Naive thymus-derived CD8-positive, alpha-beta T cell (primary cell): ENCODE results near the gene MARK1. TPM values are rescaled to one million over a fixed set of nuclear protein-coding genes. Genes with fewer than 3 reads are reported as not detected.

Experiments
- ATAC-seq, 2 donors: fragments of 150-1000 bp; cut with Tn5 transposase in 1 of 2; sonication (Bioruptor Pico), chemical (Tn5 transposase) in 1 of 2; 1 replicate in 1 of 2; 2 replicates in 1 of 2; pipeline ENCODE4 v1.10.0; 2021; ENCODE audit warnings: mild to moderate bottlenecking in 2 of 2, moderate library complexity in 2 of 2
- POLR2A ChIA-PET: fragments of 350-600 bp; sonication (Branson Sonifier 250); formaldehyde crosslinking; loops from one replicate; lab custom pipeline; 2021; ENCODE audit warnings: antibody characterized with exemption; lab: Charles Lee
- DNase-seq, 10 donors: peaks; one replicate each; pipeline versions ENCODE4 v3.0.0 to v3.0.0-alpha.2; 2020 to 2022
- H3K27ac Mint-ChIP-seq, 10 donors: one replicate each; pipeline ENCODE4 v1.8.0; 2020 to 2022; ENCODE audit warnings: mild to moderate bottlenecking in 10 of 10, mixed read lengths in 10 of 10, moderate library complexity in 4 of 10, inconsistent platforms in 1 of 10
- H3K27me3 Mint-ChIP-seq, 5 donors: one replicate each; pipeline ENCODE4 v1.8.0; 2021 to 2022; ENCODE audit warnings: mixed read lengths in 5 of 5
- H3K36me3 Mint-ChIP-seq, 3 donors: one replicate each; pipeline ENCODE4 v1.8.0; 2020 to 2022; ENCODE audit warnings: mixed read lengths in 3 of 3, mild to moderate bottlenecking in 2 of 3, inconsistent platforms in 1 of 3
- H3K4me1 Mint-ChIP-seq, 4 donors: one replicate each; pipeline ENCODE4 v1.8.0; 2021 to 2022; ENCODE audit warnings: mixed read lengths in 4 of 4
- H3K4me3 Mint-ChIP-seq, 10 donors: one replicate each; pipeline ENCODE4 v1.8.0; 2020 to 2022; ENCODE audit warnings: mild to moderate bottlenecking in 10 of 10, mixed read lengths in 10 of 10, moderate library complexity in 6 of 10, inconsistent platforms in 1 of 10
- H3K9me3 Mint-ChIP-seq, 9 donors: one replicate each; pipeline ENCODE4 v1.8.0; 2020 to 2022; ENCODE audit warnings: mixed read lengths in 9 of 9, mild to moderate bottlenecking in 3 of 9, inconsistent platforms in 1 of 9, moderate library complexity in 1 of 9
- polyA plus RNA-seq, 3 donors: library from polyadenylated mRNA; unstranded; fragments of 300-500 nt; fragmentation: Illumina TruSeq; gene quantifications; one replicate each; pipeline ENCODE4 v1.2.3, GENCODE V29; 2021
- total RNA-seq, 8 experiments: library from RNA in 2 of 8; stranded (reverse) in 2 of 8; gene quantifications; one replicate each; pipeline ENCODE4 v1.2.3 and lab custom pipeline; 2021 to 2026

The MARK1 gene
- total and polyA plus RNA-seq, 5 experiments from 2014 or later: not detected

DNA sequence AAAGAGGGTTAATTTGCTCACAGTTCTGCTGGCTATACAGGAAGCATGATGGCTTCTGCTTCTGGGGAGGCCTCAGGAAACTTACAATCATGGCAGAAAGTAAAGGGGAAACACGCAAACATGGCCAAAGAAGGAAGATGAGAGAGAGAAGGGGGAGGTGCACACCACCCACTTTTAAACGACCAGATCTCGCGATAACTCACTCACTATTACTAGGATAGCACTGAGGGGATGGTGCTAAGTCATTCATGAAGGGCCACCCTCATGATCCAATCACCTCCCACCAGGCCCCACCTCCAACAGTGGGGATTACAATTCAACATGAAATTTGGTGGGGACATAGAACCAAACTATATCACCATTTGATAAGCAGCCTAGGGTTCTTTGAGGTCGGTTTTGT, 159.9 kb downstream of the MARK1 start:
- H3K36me3 Mint-ChIP-seq: no peaks in the 10 kb centered on the region
- peaks cover 9 to 28% (median 14%) of the 10 kb centered on the region in 5 donors for H3K27me3 Mint-ChIP-seq
- H3K4me1 Mint-ChIP-seq: peaks cover 2 to 9% (median 8%) of the 10 kb centered on the region in 4 donors
- no peaks in the 10 kb centered on the region for H3K9me3 Mint-ChIP-seq
- no peak overlapping the region for H3K4me3 Mint-ChIP-seq
- no peak for DNase-seq
- H3K27ac Mint-ChIP-seq: no peak overlapping the region
- ATAC-seq: no peak
- POLR2A ChIA-PET: no interaction called here

DNA sequence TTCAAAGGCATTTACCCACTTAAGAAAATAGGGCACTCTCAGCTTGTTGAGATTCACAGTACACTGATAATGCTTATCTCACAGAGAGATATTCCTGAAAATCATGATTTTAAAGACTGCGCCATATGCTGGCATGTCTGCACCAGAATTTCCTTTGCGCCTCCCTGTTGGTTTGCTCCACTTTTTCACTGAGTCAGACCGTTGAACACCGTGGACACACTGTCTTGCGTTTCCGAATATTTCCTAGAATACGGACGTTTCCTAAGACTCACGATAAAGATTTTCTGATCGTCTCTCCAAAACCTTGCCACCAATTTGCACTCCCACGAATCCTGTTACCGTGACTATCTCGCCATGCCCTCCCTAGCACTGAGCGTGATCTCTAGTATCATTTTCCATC, 161.7 kb downstream of the MARK1 start:
- Mint-ChIP-seq H3K27me3 (peaks cover 10 to 37% (median 19%) of the 10 kb centered on the region in 5 donors), H3K36me3 (no peaks in the 10 kb centered on the region), H3K4me1 (peaks cover 2 to 9% (median 8%) of the 10 kb centered on the region in 4 donors), H3K4me3 (peak overlapping the region; percentile 62 to 88 (median 79)), H3K9me3 (no peaks in the 10 kb centered on the region), H3K27ac (no peak overlapping the region)
- POLR2A ChIA-PET: no interaction called here
- DNase-seq (no peak), ATAC-seq (no peak)

DNA sequence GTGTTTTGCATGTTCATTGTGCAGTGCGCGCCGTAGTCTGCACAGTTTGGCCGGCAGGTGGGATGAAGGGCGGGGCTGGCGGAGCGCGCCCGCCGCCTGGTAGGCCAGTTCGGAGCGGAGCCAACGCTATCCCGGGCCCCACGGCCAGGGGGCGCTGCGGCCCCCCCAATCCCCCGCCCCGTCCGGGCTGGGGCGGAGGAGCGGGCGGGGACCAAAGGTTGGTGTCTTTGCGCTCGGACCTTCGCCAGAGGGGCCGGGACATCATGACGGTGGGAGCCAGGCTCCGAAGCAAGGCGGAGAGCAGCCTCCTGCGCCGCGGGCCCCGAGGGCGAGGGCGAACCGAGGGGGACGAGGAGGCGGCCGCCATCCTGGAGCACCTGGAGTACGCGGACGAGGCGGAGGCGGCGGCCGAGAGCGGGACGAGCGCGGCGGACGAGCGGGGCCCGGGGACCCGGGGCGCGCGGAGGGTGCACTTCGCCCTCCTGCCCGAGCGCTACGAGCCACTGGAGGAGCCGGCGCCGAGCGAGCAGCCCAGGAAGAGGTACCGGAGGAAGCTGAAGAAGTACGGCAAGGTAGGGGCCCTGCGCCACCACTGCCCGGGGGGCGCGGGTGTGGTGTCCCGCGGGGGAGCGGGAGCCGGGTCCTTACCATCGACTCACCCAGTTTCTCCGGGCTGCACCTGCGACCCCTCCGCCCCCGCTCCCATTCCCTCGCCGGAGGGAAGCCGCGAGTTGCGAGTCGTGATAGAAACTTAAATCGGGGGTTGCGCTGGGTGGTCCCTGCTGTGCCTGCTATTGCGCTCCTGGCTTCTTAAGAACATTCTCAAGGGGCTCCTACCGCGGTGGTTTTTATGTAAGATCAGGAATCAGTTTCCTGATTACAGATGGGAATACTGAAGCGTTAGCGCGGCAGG, 162.5 kb downstream of the MARK1 start, which contains the start of gene C1orf115:
Gene C1orf115 (plus strand): TSS at position 224 of the 913 bp plus-strand sequence. CDS start 40 bp downstream, at position 264.
- ATAC-seq (peak; percentile 91 to 93), DNase-seq (peak; percentile 36 to 73 (median 56))
- Mint-ChIP-seq H3K27me3 (peaks cover 10 to 37% (median 19%) of the 10 kb centered on the region in 5 donors), H3K27ac (peak within 1 kb of the TSS in 3 of 10 donors; percentile 37 to 53 (median 52)), H3K4me3 (peak within 1 kb of the TSS; percentile 62 to 88 (median 79)), H3K4me1 (peaks cover 2 to 9% (median 8%) of the 10 kb centered on the region in 4 donors), H3K36me3 (no peaks in the 10 kb centered on the region), H3K9me3 (no peaks in the 10 kb centered on the region)
- POLR2A ChIA-PET: no interaction called here

DNA sequence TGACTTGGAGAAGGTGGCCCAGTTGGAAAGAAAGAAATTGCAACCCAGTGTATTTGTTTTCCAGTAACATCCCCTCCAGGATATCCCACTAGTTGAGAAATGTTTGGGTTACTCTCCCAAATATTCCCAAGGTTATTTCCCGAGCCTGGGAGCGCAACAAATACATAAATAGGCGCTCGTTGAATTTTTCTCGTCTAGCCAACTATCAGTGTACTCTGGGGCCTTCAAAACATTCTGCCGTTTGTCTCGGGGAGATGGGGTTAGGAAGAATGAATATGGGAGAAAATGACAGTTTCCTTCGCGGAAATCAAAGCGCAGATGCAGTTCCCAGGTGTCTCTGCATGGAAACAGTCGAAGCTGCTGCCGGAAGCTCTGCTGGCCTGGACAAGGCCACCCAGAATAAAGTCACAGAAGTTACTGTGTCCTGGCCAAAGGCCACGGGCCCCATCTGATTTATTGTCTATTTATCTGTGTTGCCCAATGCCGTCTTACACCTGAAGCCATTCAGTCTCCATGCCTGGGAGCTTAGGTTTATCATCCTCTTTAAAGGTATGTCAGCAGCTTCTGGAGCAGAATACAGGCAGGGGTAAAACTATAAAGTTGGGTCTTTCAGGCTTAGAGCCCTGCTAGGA, 163.2 kb downstream of the MARK1 start:
- no peak for DNase-seq
- H3K36me3 Mint-ChIP-seq: no peaks in the 10 kb centered on the region
- no peaks in the 10 kb centered on the region for H3K9me3 Mint-ChIP-seq
- peak overlapping the region in 1 of 10 donors; percentile 53 for H3K27ac Mint-ChIP-seq
- H3K4me3 Mint-ChIP-seq: peak overlapping the region in 9 of 10 donors; percentile 44 to 80 (median 62)
- peaks cover 2 to 9% (median 8%) of the 10 kb centered on the region in 4 donors for H3K4me1 Mint-ChIP-seq
- peaks cover 10 to 37% (median 19%) of the 10 kb centered on the region in 5 donors for H3K27me3 Mint-ChIP-seq
- ATAC-seq: no peak
- POLR2A ChIA-PET: no interaction called here

DNA sequence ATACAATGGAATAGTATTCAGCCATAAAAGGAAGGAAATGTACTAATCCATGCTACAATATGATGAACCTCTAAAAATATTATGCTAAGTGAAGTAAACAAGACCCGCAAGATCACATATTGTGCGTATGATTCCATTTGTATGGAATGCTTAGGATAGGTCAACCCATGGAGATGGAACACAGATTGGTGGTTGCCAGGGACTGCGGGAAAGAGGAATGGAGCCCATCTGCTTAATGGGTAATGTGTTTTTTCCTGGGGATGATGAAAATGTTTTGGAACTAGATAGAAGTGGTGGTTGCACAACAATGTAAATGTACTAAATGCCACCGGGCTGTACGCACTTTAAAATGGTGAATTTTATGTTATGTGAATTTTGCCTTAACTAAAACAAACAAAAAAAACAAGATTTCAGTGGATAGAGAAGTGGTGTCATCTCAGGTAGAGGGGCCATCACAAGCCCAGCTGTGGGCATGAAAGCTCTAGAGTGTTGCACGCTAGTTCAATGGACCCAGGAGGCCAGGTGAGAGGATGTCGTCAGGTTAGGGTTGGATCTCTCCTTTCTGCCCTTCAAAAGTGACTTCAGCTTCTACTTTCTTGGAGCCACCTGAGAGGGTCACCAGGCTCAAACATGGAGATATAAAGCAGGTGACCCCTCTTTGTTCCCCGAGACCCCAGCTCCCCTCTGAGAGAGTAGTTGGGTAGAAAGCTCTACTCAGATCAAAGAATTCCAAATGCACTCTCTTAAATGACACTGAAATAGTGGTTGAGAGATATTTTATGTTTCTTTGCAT, 164.7 kb downstream of the MARK1 start:
- DNase-seq: no peak
- H3K9me3 Mint-ChIP-seq: no peaks in the 10 kb centered on the region
- H3K4me1 Mint-ChIP-seq: peaks cover 2 to 9% (median 8%) of the 10 kb centered on the region in 4 donors
- H3K27ac Mint-ChIP-seq: no peak overlapping the region
- POLR2A ChIA-PET: no interaction called here
- H3K36me3 Mint-ChIP-seq: no peaks in the 10 kb centered on the region
- no peak overlapping the region for H3K4me3 Mint-ChIP-seq
- no peak for ATAC-seq
- peaks cover 10 to 27% (median 17%) of the 10 kb centered on the region in 5 donors for H3K27me3 Mint-ChIP-seq

DNA sequence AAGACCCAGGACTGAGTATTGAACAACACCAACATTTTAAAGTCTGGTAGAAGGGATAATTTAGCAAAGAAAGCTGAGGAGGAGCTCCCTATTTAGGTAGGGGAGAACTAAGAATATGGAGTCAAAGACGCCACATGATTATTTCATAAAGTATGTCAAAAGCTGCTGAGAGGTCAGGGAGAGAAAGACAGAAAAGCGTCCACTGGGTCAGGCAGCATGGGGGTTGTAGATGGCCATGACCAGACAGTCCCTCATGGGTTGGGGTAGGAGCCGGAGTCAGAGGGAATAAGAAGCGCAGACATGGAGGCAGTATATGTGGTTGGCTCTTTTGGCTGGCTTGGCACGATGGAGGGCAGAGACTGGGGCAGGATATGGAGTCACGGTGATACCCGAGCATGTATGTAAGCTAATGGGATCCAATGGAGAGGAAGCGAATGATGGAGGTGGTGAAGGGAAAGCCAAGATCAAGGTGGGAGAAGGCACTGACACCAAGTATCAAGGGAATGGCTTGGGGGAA, 167.0 kb downstream of the MARK1 start:
- Mint-ChIP-seq H3K27ac (no peak overlapping the region), H3K36me3 (no peaks in the 10 kb centered on the region), H3K4me3 (no peak overlapping the region), H3K27me3 (peaks cover 6 to 15% (median 10%) of the 10 kb centered on the region in 5 donors), H3K9me3 (peaks cover 0 to 3% (median 0%) of the 10 kb centered on the region in 9 donors), H3K4me1 (peaks cover 0 to 5% (median 3%) of the 10 kb centered on the region in 4 donors)
- no peak for ATAC-seq
- DNase-seq: no peak
- POLR2A ChIA-PET: no interaction called here

DNA sequence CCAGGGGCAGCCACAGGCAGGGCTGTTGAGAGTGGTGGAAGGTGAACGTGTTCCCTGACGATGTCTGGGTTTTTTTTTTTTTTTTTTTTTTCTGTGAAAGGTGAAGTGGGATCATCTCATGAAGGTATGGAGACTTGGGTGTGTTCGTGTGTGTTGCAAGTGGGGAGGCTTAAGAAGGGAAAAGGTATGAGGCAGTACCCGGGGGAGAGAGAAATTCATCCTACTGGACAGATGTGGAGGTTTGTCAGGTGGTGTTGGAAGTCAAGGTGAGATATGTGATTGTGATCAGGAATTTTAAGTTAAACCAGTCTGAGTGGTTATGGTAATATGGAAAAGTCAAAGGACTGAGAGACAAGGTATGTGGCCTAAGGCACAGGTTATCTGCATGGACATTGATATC, 167.5 kb downstream of the MARK1 start:
- DNase-seq: no peak
- Mint-ChIP-seq H3K36me3 (no peaks in the 10 kb centered on the region), H3K27me3 (peaks cover 5 to 12% (median 9%) of the 10 kb centered on the region in 5 donors), H3K27ac (no peak overlapping the region), H3K4me3 (no peak overlapping the region), H3K4me1 (peaks cover 0 to 3% (median 1%) of the 10 kb centered on the region in 4 donors), H3K9me3 (peaks cover 0 to 3% (median 0%) of the 10 kb centered on the region in 9 donors)
- ATAC-seq: no peak
- POLR2A ChIA-PET: no interaction called here

DNA sequence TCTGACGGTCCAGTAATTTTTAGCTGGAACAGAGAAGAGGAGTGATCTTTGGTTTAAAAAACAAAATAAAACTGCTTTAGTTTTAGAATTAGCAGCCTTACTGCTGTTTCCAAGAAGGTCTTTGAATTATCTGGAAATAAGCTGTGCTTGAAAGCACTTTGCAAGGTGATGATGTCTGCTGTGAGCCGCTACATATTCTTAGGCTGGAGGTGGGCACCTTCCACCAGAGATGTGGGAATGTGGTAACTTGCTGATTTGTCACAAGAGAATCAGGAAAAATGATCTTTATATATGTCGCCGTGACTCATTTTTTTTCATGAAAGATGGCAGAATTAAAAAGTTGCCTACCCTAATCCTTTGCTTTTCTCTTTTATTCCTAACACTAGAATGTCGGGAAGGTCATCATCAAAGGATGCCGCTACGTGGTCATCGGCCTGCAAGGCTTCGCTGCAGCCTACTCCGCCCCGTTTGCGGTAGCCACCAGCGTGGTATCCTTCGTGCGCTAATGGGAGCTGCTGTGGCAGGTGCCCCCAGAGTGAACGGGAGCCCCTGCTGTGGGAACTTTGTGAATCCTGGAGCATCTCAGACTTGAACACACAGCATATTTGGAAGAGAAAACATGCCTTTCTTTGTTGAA, 168.4 kb downstream of the MARK1 start:
- no peak overlapping the region for H3K27ac Mint-ChIP-seq
- no peak for DNase-seq
- no peak for ATAC-seq
- peaks cover 4 to 12% (median 9%) of the 10 kb centered on the region in 5 donors for H3K27me3 Mint-ChIP-seq
- no peaks in the 10 kb centered on the region for H3K36me3 Mint-ChIP-seq
- H3K9me3 Mint-ChIP-seq: peaks cover 0 to 3% (median 0%) of the 10 kb centered on the region in 9 donors
- peaks cover 0 to under 1% (median 0%) of the 10 kb centered on the region in 4 donors for H3K4me1 Mint-ChIP-seq
- H3K4me3 Mint-ChIP-seq: no peak overlapping the region
- POLR2A ChIA-PET: no interaction called here

DNA sequence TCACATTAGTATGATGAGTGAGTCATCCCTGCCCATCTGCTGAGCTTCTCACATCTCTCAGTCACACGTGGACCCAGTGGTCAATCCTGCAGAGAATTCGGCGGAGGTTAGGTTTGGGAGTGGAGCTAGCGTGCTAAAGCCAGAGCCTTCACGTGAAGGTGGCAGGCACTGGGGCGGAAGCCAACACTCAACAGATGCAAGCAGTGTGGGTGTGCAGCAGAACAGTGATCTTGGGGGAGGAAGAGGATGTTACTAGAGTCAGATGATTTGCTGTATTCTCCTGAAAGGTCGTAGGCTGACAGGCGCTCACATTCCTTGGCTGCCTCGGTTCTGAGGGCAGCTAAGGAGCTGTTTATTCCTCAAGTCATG, 168.9 kb downstream of the MARK1 start:
- H3K4me1 Mint-ChIP-seq: no peaks in the 10 kb centered on the region
- no peak overlapping the region for H3K27ac Mint-ChIP-seq
- H3K9me3 Mint-ChIP-seq: peaks cover 0 to 3% (median 0%) of the 10 kb centered on the region in 9 donors

DNA sequence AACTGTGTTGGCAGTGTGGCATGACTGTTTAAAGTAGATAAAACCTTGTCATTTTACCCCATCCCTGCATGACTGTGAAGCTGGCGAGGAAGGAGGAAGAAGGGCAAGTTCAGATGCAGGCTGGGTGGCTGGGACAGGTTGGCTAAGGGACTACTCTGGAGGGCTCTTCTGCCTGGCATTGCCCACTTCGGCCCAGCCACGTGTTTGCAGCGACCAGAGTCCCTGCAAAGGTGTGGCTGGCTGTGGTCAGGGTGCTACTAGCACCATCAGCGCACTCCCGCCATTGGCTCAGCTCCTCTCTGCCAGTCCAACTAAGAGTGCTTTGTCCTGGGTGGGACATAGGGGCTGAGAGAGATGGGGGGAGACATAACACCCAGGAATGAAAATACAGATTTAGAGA, 169.4 kb downstream of the MARK1 start:
- peaks cover 5 to 17% (median 13%) of the 10 kb centered on the region in 5 donors for H3K27me3 Mint-ChIP-seq
- peaks cover 0 to 3% (median 0%) of the 10 kb centered on the region in 9 donors for H3K9me3 Mint-ChIP-seq
- no peak for DNase-seq
- no peak overlapping the region for H3K27ac Mint-ChIP-seq
- ATAC-seq: no peak
- POLR2A ChIA-PET: no interaction called here
- H3K4me1 Mint-ChIP-seq: no peaks in the 10 kb centered on the region
- no peaks in the 10 kb centered on the region for H3K36me3 Mint-ChIP-seq
- no peak overlapping the region for H3K4me3 Mint-ChIP-seq

More for the DNA sequence above, 168.9 kb downstream of the MARK1 start:
- H3K36me3 Mint-ChIP-seq: no peaks in the 10 kb centered on the region
- ATAC-seq (no peak), DNase-seq (no peak)
- no peak overlapping the region for H3K4me3 Mint-ChIP-seq
- POLR2A ChIA-PET: no interaction called here
- peaks cover 4 to 12% (median 9%) of the 10 kb centered on the region in 5 donors for H3K27me3 Mint-ChIP-seq

DNA sequence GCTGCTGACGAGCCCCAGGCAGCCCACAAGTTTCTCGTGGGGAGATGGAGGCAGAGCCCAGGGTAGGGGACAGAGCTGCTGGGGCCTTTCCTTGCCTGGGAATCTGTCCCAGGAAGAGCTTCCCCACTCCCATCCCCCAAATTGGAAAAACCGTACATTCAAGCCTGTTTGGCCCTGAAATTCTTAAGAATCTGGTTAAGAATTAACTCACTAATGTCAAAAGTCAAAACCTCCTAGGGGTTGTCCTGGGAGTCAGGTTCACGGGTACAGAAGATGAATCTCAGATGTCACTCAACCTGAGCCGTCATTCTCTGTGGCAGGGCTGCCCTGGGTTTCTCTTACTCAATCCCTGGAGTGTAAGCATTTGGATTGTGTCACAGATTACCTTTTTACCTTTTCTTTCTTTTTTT, 170.7 kb downstream of the MARK1 start:
- Mint-ChIP-seq H3K4me3 (no peak overlapping the region), H3K27me3 (peaks cover 5 to 20% (median 7%) of the 10 kb centered on the region in 5 donors), H3K36me3 (no peaks in the 10 kb centered on the region), H3K9me3 (peaks cover 0 to 3% (median 0%) of the 10 kb centered on the region in 9 donors), H3K27ac (no peak overlapping the region), H3K4me1 (no peaks in the 10 kb centered on the region)
- ATAC-seq: no peak
- DNase-seq: no peak
- POLR2A ChIA-PET: no interaction called here

DNA sequence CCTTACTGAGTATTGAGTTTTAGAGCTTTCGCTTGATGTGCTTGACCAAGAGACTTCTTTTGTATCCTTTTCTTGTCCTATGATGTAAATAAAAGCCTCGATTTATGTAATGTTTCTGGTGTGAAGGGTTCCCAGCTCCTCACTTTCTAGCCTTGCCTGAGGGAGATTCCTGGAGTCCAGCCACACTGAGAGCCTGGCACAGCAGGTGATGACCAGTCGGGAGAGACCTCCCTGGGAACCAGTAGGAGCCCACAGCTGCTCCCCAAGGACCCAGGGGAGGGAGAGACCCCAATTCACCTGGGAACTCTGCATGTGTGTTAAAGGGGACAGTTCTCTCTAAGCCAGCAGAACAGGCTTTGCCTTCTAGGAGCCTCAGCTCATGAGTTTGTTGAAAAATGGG, 171.1 kb downstream of the MARK1 start:
- no peaks in the 10 kb centered on the region for H3K36me3 Mint-ChIP-seq

More for the DNA sequence above, 171.1 kb downstream of the MARK1 start:
- ATAC-seq (no peak), DNase-seq (no peak)
- H3K9me3 Mint-ChIP-seq: peaks cover 0 to 3% (median 0%) of the 10 kb centered on the region in 9 donors
- POLR2A ChIA-PET: no interaction called here
- H3K27ac Mint-ChIP-seq: no peak overlapping the region
- no peaks in the 10 kb centered on the region for H3K4me1 Mint-ChIP-seq
- H3K27me3 Mint-ChIP-seq: peaks cover 5 to 23% (median 8%) of the 10 kb centered on the region in 5 donors
- H3K4me3 Mint-ChIP-seq: no peak overlapping the region
